HEK293 (cell line): Measurements from ENCODE around the gene KRT7.
A peak's percentile ranks its signal among the peaks of the same experiment; 100 is the strongest.

Source experiments
- CTCF ChIA-PET: fragments of 350-600 bp; formaldehyde crosslinking; extraction: SDS; loops from one replicate; lab custom pipeline; 2021; ENCODE audit warnings: antibody characterized with exemption; lab: Yijun Ruan, JAX
- POLR2A ChIA-PET: fragments of 300-600 bp; formaldehyde crosslinking; extraction: SDS; loops from one replicate; lab custom pipeline; 2020; ENCODE audit warnings: antibody characterized with exemption, inconsistent platforms; lab: Yijun Ruan, JAX
- H3K27ac ChIP-seq: fragments of 200-500 bp; sonication (Bioruptor generic); 2 replicates; pipeline ENCODE4 v1.5.1; 2014; ENCODE audit warnings: low read depth, low read length, control low read depth, inconsistent platforms; ENCODE audit errors: extremely low read depth
- H3K36me3 ChIP-seq, 2 experiments: fragments of 200-500 bp in 1 of 2; sonication (Bioruptor generic) in 1 of 2; 1 replicate in 1 of 2; 2 replicates in 1 of 2; pipeline ENCODE4 v1.5.1; 2014 to 2017; ENCODE audit warnings: inconsistent platforms in 2 of 2, low read length in 2 of 2; ENCODE audit not compliant: control insufficient read depth in 2 of 2, insufficient read depth in 1 of 2
- H3K4me1 ChIP-seq: fragments of 200-500 bp; sonication (Bioruptor generic); 2 replicates; pipeline ENCODE4 v1.5.1; 2014; ENCODE audit warnings: mild to moderate bottlenecking, low read length, inconsistent platforms; ENCODE audit not compliant: control insufficient read depth, insufficient read depth
- H3K4me3 ChIP-seq: 2 replicates; pipeline ENCODE4 v1.5.1; 2011; ENCODE audit warnings: low read depth, mild to moderate bottlenecking, control low read depth, low read length, moderate library complexity
- H3K9me3 ChIP-seq: fragments of 200-500 bp; sonication (Bioruptor generic); 2 replicates; pipeline ENCODE4 v1.5.1; 2014; ENCODE audit warnings: low read depth, low read length, inconsistent platforms; ENCODE audit not compliant: control insufficient read depth, insufficient read depth
- ELK4 ChIP-seq: IDR thresholded peaks from 2 replicates; pipeline ENCODE4 v1.6.1; 2011; ENCODE audit warnings: mild to moderate bottlenecking, low read depth, low read length, borderline replicate concordance
- KLF16 ChIP-seq: fragments of 450-650 bp; formaldehyde crosslinking; IDR thresholded peaks from 2 replicates; pipeline ENCODE4 v1.5.1; 2017; ENCODE audit warnings: missing biosample characterization, missing genetic modification characterization
- PRDM6 ChIP-seq: fragments of 450-650 bp; formaldehyde crosslinking; IDR thresholded peaks from 2 replicates; pipeline ENCODE4 v1.5.1; 2017; ENCODE audit warnings: missing biosample characterization, missing genetic modification characterization
- SP3 ChIP-seq: fragments of 450-650 bp; formaldehyde crosslinking; IDR thresholded peaks from 2 replicates; pipeline ENCODE4 v1.5.1; 2016; ENCODE audit warnings: missing biosample characterization, missing genetic modification characterization
- ZNF121 ChIP-seq: fragments of 450-650 bp; formaldehyde crosslinking; IDR thresholded peaks from 2 replicates; pipeline ENCODE4 v1.5.1; 2016; ENCODE audit warnings: missing biosample characterization, missing genetic modification characterization
- ZNF184 ChIP-seq: fragments of 450-650 bp; IDR thresholded peaks from 2 replicates; pipeline ENCODE4 v1.5.1; 2018; ENCODE audit warnings: missing biosample characterization, mild to moderate bottlenecking, missing genetic modification characterization
- ZNF221 ChIP-seq: fragments of 450-650 bp; formaldehyde crosslinking; IDR thresholded peaks from 2 replicates; pipeline ENCODE4 v1.5.1; 2017; ENCODE audit warnings: missing biosample characterization, missing genetic modification characterization, borderline replicate concordance
- ZNF26 ChIP-seq: fragments of 450-650 bp; formaldehyde crosslinking; IDR thresholded peaks from 2 replicates; pipeline ENCODE4 v1.5.1; 2016; ENCODE audit warnings: missing biosample characterization, missing genetic modification characterization
- ZNF514 ChIP-seq: fragments of 450-650 bp; formaldehyde crosslinking; IDR thresholded peaks from 2 replicates; pipeline ENCODE4 v1.5.1; 2016; ENCODE audit warnings: missing biosample characterization, missing genetic modification characterization
- ZNF692 ChIP-seq: fragments of 450-650 bp; formaldehyde crosslinking; IDR thresholded peaks from 2 replicates; pipeline ENCODE4 v1.5.1; 2016; ENCODE audit warnings: missing biosample characterization, missing genetic modification characterization

The KRT7 gene

GRCh38 chr12:52261208-52261484 is 28.1 kb downstream of the KRT7 start (continued):
- TF ChIP-seq ZNF692, result peak; percentile 14; the same call in 1 of the 2 replicates
- TF ChIP-seq, all 188 proteins: peak for 5

- Histone ChIP-seq H3K36me3 (no peaks in the 10 kb centered on the region), H3K4me3 (no peak overlapping the region), H3K27ac (peak overlapping the region; percentile 1; the same call in 1 of the 2 replicates), H3K4me1 (peaks cover 18% of the 10 kb centered on the region), H3K9me3 (no peaks in the 10 kb centered on the region)
- TF ChIP-seq ZNF221 (tag by site-specific recombination), result no peak
- TF ChIP-seq ZNF514 (tag by site-specific recombination), result no peak
- POLR2A ChIA-PET, result no interaction called here
- CTCF ChIA-PET, result interaction anchor here (10.0 kb wide), 1 partner anchor 16 kb away, joined by 98 read pairs; no protein-coding TSS in a partner anchor
Measured at GRCh38 chr12:52262286-52262685, 29.2 kb downstream of the KRT7 start.

GRCh38 chr12:52263761-52264434 is 30.9 kb downstream of the KRT7 start:
- POLR2A ChIA-PET, result no interaction called here
- no peak overlapping the region for H3K27ac ChIP-seq

More at GRCh38 chr12:52263761-52264434, 30.9 kb downstream of the KRT7 start:
- Histone ChIP-seq H3K4me1 (peaks cover 18% of the 10 kb centered on the region), H3K4me3 (no peak overlapping the region), H3K9me3 (no peaks in the 10 kb centered on the region), H3K36me3 (no peaks in the 10 kb centered on the region)
- TF ChIP-seq ZNF184 (tag by site-specific recombination) (no peak), KLF16 (no peak), PRDM6 (no peak), ZNF121 (tag by site-specific recombination) (no peak), SP3 (tag by site-specific recombination) (no peak), ZNF26 (tag by site-specific recombination) (no peak), ELK4 (no peak)
- CTCF ChIA-PET, result interaction anchor here (0.9 to 10.0 kb wide), 5 partner anchors 13 to 107 kb away, joined by 3 to 98 read pairs (median 4); no protein-coding TSS in a partner anchor
